Measurements from ENCODE around the gene URB1. TPM values are rescaled to one million over a fixed set of nuclear protein-coding genes. Genes with fewer than 3 reads are reported as not detected.

Gene URB1
- total and polyA plus RNA-seq, 9 of the 15 experiments (the other 6 are each of a cell fraction or from before 2014, with no cell fraction given), result 0.97 to 53.6 (median 21.5) TPM

- no peak for TF ChIP-seq TAF9B (IDR thresholded peaks at IDR 0.05; ENCODE audit: partially characterized antibody)
- no peak for TF ChIP-seq ZNF589 (CRISPR knock-in tag; IDR thresholded peaks at IDR 0.05; ENCODE audit: low read depth)
- no peak for TF ChIP-seq ZNF23 (CRISPR knock-in tag; IDR thresholded peaks at IDR 0.05)
- no peak for TF ChIP-seq CCAR2 (IDR thresholded peaks at IDR 0.05; ENCODE audit: low read depth, low read length)
- no peak for TF ChIP-seq CHCHD3 (CRISPR knock-in tag; IDR thresholded peaks at IDR 0.05)
- no peak for TF ChIP-seq YY1 (IDR thresholded peaks at IDR 0.05; ENCODE audit: borderline replicate concordance in 1 of 3, control insufficient read depth in 1 of 3, extremely low read depth in 1 of 3, insufficient read depth in 3 of 3, insufficient read length in 1 of 3, insufficient replicate concordance in 2 of 3, low read depth in 1 of 3, low read length in 2 of 3)
These were observed 77.1 kb downstream of the URB1 start (continued) for GRCh38 chr21:32315511-32316281.

GRCh38 chr21:32314806-32315205 lies 78.0 kb downstream of the URB1 start:
- no peak for TF ChIP-seq BRF1 (IDR thresholded peaks at IDR 0.05; ENCODE audit: borderline replicate concordance, extremely low read depth, insufficient read length)
- TF ChIP-seq FOXO4 (CRISPR knock-in tag; IDR thresholded peaks at IDR 0.05), result no peak
- no peak for TF ChIP-seq ZNF586 (CRISPR knock-in tag; conservative IDR thresholded peaks at IDR 0.05)
- Histone ChIP-seq H3K9me1 (ENCODE audit: control insufficient read depth, insufficient read depth, low read length) (no peaks in the 10 kb centered on the region), H3K36me3 (ENCODE audit: control insufficient read depth, insufficient read depth, low read length) (peaks cover 97% of the 10 kb centered on the region), H3K27me3 (ENCODE audit: control insufficient read depth in 2 of 2, insufficient read depth in 2 of 2, low read length in 2 of 2) (no peaks in the 10 kb centered on the region), H3K4me1 (replicated peaks in 1 of 2; ENCODE audit: control insufficient read depth in 2 of 2, insufficient read depth in 2 of 2, low read length in 2 of 2) (peaks cover 0 to 10% of the 10 kb centered on the region in 2 experiments; a peak in 1 of 5 replicates), H3K4me3 (no peak overlapping the region), H3K79me2 (ENCODE audit: control insufficient read depth, insufficient read depth, low read length) (no peaks in the 10 kb centered on the region), H2AFZ (ENCODE audit: low read depth, low read length) (no peak overlapping the region), H4K20me1 (replicated peaks; ENCODE audit: control insufficient read depth, insufficient read depth, low read length) (0 out of 2 replicates have a peak, but pooled peaks cover 4% of the 10 kb centered on the region), H3K27ac (ENCODE audit: extremely low read depth, low read depth, low read length) (no peak overlapping the region), H3K4me2 (ENCODE audit: insufficient read depth, low read length) (no peak overlapping the region), H3K9ac (ENCODE audit: insufficient read depth in 1 of 2, low read depth in 2 of 2, low read length in 2 of 2) (0 out of 4 replicates have a peak overlapping the region, but pooled peaks of 1 of the 2 experiments have one; percentile 53), H3K9me3 (replicated peaks; ENCODE audit: control insufficient read depth, insufficient read depth, low read depth, low read length) (no peaks in the 10 kb centered on the region)
- ATAC-seq (no peak), FAIRE-seq (no peak), DNase-seq (ENCODE audit: extremely low read depth in 1 of 4, low spot score in 3 of 4) (no peak)
- in situ Hi-C loops (cut with MboI), result no loop called here
- CTCF ChIA-PET (ENCODE audit: low intra/inter-chr PET ratio), result no interaction called here
- POLR2A ChIA-PET, result interaction anchor here (0.6 to 2.3 kb wide), 4 partner anchors 11 to 457 kb away, joined by 3 to 8 read pairs (median 4); partner anchors contain the start of gene PAXBP1
- WGBS (ENCODE audit: insufficient coverage, low coverage, missing lambda C conversion rate), result 98% methylated on average over 15 of the region's 16 CpGs
- intact Hi-C loops (cut with micrococcal nuclease), result no loop called here
- no TSS peak for BruUV-seq (replicated peaks)
